HG03565 (cell line): ENCODE measurements around the gene PRKAG2.
"Not testable (repeated sequence)": the region's sequence is repeated elsewhere in the genome, so short reads cannot be mapped to it uniquely, and the experiment has no call there.

Experiments used
- ATAC-seq: cut with Tn5 transposase; IDR thresholded peaks from one replicate; pipeline ENCODE4 v1.9.1; 2021; ENCODE audit warnings: mild to moderate bottlenecking, moderate library complexity; ENCODE audit not compliant: unreplicated experiment

PRKAG2 gene

DNA sequence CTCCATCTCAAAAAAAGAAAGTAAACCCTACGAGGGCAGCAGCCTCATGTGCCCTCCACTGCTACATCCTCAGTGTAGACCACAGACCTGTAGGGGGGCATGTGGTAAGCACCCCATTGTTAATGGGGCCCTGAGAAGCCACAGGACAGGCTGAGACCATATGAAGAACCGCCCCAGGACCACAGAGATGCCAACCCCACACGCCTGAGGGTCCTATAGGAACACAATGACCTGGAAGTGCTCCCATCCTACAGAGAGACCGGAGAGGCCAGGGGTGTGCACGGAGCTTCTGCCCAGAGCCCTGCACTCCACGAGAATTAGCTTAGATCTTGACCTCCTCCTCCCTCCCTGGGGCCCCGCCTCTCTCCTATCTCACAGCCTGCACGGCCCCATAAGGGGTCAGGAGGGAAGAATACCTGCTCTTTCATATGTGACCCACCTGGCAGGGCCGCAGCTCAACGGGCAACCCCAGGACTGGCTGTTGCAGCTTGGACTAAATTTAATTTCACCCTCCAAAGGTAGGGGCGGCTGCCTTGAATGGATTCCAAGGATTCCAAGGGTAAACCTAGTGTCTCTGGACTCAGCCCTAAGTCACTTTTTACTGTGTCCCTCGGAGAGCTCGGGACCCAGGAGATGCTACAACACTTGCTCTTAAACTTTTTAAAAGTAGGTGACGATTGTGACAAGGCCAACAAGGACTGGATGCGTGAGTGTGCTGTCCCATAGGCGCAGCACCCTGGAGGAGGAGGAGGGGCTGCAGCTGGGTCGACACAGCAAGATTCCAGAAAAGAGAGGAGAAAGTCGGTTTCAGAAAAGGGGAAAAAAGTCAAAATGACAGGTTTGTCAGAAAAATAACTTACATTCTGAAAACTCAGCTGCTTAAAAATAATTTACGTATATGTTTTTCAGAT lies 24.2 kb downstream of the PRKAG2 start:
- no peak for ATAC-seq

DNA sequence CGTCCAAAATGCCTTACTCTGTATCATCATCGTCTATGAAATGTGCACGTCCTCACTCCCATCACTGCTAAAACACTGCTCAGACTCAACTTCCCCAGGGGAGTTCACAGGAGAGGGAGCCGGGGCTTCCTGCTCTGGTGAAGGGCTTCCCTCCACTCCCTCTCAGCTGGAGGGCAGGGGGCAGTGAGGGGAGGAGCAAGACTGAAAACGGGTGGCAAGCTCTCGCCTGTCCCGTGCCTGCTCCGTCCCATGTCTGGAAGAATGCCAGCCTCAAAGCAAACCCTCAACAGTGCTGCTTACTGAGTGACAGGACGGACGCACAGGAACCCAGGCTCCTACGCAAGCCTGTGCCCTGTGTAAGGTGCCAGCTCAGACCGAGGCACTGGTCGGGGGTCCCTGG lies 25.1 kb downstream of the PRKAG2 start:
- no peak for ATAC-seq

- ATAC-seq: no peak
These were observed 25.7 kb downstream of the PRKAG2 start for GRCh38 chr7:151851145-151851751.

DNA sequence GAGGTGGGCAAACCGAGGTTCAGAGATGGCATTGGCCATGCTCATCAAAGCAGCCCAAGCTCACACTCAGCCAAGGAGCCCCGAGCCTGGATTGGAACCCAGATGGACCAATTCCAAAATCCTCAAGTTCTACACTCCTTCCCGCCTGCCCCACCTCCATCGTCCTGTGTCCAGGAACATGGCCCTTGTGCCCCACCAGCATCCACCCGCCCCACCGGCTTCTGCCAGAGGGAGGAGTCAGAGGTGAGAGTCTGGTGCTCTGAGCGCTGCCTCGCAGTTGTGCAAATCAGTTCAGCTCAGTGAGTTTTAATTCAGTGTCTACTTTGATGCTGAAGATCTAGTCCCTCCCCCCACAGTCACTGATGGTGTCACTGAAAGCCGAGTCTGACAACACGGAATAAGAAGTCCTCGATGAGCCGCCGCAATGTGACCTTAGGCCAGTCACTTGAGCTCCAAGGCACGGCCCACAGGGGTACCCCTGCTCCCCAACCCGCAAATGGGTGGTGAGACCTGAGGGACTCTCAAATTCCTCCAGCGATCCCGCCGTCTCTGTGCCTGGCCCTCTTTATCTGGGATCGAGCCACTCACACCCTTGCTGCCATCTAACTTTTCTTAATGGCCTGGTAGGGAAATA lies 26.3 kb downstream of the PRKAG2 start:
- ATAC-seq: no peak

DNA sequence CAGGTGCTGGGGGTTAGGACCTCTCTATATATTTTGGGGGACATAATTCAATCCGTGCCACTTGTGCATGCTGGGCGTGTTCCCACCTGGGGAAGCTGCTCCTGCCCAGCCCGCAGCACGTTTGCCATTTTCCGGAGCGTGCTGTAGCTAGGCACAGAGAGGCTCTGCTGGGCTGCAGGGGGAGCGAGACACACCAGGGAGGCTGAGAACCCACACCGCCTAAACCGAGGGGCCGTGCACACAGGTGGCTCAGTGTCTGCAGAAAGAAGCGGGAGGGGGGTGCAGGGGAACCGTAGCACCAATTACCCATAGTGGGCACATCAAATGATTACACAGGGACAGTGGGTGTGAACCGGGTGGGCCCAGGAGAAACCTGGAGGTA lies 27.0 kb downstream of the PRKAG2 start:
- no peak for ATAC-seq

GRCh38 chr7:151849008-151849878 lies 27.7 kb downstream of the PRKAG2 start:
- no peak for ATAC-seq

GRCh38 chr7:151847681-151848081 lies 29.2 kb downstream of the PRKAG2 start:
- no peak for ATAC-seq

- ATAC-seq: no peak
These were observed 29.8 kb downstream of the PRKAG2 start for GRCh38 chr7:151847136-151847535.

- ATAC-seq: no peak
These were observed 31.3 kb downstream of the PRKAG2 start for GRCh38 chr7:151845412-151846205.

- no peak for ATAC-seq
These were observed 32.1 kb downstream of the PRKAG2 start for GRCh38 chr7:151844825-151845200.

GRCh38 chr7:151844071-151844824 lies 32.7 kb downstream of the PRKAG2 start:
- no peak for ATAC-seq

GRCh38 chr7:151843181-151843580 lies 33.7 kb downstream of the PRKAG2 start:
- no peak for ATAC-seq

- ATAC-seq: not testable (repeated sequence)
These were observed 35.4 kb downstream of the PRKAG2 start for GRCh38 chr7:151841395-151842051.

GRCh38 chr7:151840088-151840910 lies 36.6 kb downstream of the PRKAG2 start:
- ATAC-seq: no peak

- no peak for ATAC-seq
These were observed 37.4 kb downstream of the PRKAG2 start for GRCh38 chr7:151839451-151839921.

DNA sequence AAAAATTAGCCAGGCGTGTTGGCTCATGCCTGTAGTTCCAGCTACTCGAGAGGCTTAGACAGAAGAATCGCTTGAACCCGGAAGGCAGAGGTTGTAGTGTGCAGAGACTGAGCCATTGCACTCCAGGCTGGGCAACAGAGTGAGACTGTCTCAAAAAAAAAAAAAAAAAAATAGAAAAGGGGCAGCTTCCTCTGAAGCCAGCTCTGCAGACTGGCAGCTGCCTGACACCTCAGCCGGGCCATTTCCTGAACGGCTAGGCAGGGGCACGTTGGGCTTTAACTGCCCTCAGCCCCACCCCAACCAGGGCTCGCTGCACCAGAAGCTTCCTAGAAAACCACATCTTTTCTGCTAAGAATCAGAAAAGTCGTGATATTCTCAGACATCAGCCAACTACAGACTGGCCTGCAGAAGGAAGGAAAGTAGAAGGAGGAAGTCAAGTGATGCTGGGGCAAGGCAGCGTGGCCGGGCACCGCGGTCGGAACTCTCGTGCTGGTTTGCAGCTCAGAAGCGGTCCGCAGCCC lies 38.0 kb downstream of the PRKAG2 start:
- no peak for ATAC-seq

- no peak for ATAC-seq
These were observed 38.8 kb downstream of the PRKAG2 start for GRCh38 chr7:151838072-151838471.
